SK-N-SH treated with all-trans-retinoic acid at 6 μM for 48 hours (cell line): Measurements from ENCODE around the gene GSDMA.

Experiments
- ATAC-seq: fragments of 200-7000 bp; cut with Tn5 transposase; 3 replicates; pipeline ENCODE4 v1.9.1; 2020; ENCODE audit warnings: mild to moderate bottlenecking, moderate library complexity
- ARNTL ChIP-seq: fragments of 450-650 bp; formaldehyde crosslinking; IDR thresholded peaks from 2 replicates; pipeline ENCODE4 v1.5.0; 2020; ENCODE audit warnings: low read depth, mild to moderate bottlenecking, moderate library complexity, borderline replicate concordance
- BACH2 ChIP-seq: fragments of 250-450 bp; sonication (Bioruptor Pico); IDR thresholded peaks from 2 replicates; pipeline ENCODE4 v1.9.0; 2021; ENCODE audit warnings: mild to moderate bottlenecking, borderline replicate concordance
- CREB5 ChIP-seq: fragments of 250-450 bp; sonication (Bioruptor Pico); IDR thresholded peaks from 2 replicates; pipeline ENCODE4 v1.5.1; 2020; ENCODE audit warnings: low read depth, mild to moderate bottlenecking, moderate library complexity
- GLIS3 ChIP-seq: fragments of 250-450 bp; sonication (Bioruptor Pico); IDR thresholded peaks from 2 replicates; pipeline ENCODE4 v1.5.0; 2020; ENCODE audit warnings: mild to moderate bottlenecking, moderate library complexity
- ISL1 ChIP-seq: fragments of 250-450 bp; sonication (Bioruptor Pico); IDR thresholded peaks from 2 replicates; pipeline ENCODE4 v2.1.2; 2022; ENCODE audit warnings: mild to moderate bottlenecking, moderate library complexity
- OSR1 ChIP-seq: fragments of 250-450 bp; sonication (Bioruptor Pico); IDR thresholded peaks from 2 replicates; pipeline ENCODE4 v1.8.0; 2022; ENCODE audit warnings: moderate library complexity, mild to moderate bottlenecking, inconsistent platforms
- PATZ1 ChIP-seq: fragments of 250-450 bp; sonication (Bioruptor Pico); IDR thresholded peaks from 2 replicates; pipeline ENCODE4 v1.8.0; 2020; ENCODE audit warnings: mild to moderate bottlenecking, moderate library complexity, borderline replicate concordance
- POU6F1 ChIP-seq: fragments of 250-450 bp; sonication (Bioruptor Pico); IDR thresholded peaks from 2 replicates; pipeline ENCODE4 v1.8.0; 2021; ENCODE audit warnings: low read depth, mild to moderate bottlenecking, moderate library complexity, borderline replicate concordance
- PPARA ChIP-seq: fragments of 250-450 bp; sonication (Bioruptor Pico); IDR thresholded peaks from 2 replicates; pipeline ENCODE4 v1.5.0; 2020; ENCODE audit warnings: mild to moderate bottlenecking, borderline replicate concordance
- SNAI2 ChIP-seq: fragments of 250-450 bp; sonication (Bioruptor Pico); IDR thresholded peaks from 2 replicates; pipeline ENCODE4 v1.5.0; 2020; ENCODE audit warnings: mild to moderate bottlenecking, moderate library complexity
- TCF4 ChIP-seq: fragments of 250-450 bp; sonication (Bioruptor Pico); IDR thresholded peaks from 2 replicates; pipeline ENCODE4 v1.8.0; 2021; ENCODE audit warnings: mild to moderate bottlenecking, moderate library complexity, borderline replicate concordance
- TOX ChIP-seq: fragments of 250-450 bp; sonication (Bioruptor Pico); IDR thresholded peaks from 2 replicates; pipeline ENCODE4 v1.8.0; 2021; ENCODE audit warnings: mild to moderate bottlenecking, moderate library complexity, borderline replicate concordance
- TSHZ2 ChIP-seq: fragments of 250-450 bp; sonication (Bioruptor Pico); IDR thresholded peaks from 2 replicates; pipeline ENCODE4 v1.5.0; 2020; ENCODE audit warnings: mild to moderate bottlenecking, moderate library complexity
- ZC3H10 ChIP-seq: fragments of 250-450 bp; sonication (Bioruptor Pico); IDR thresholded peaks from 2 replicates; pipeline ENCODE4 v1.5.1; 2021; ENCODE audit warnings: mild to moderate bottlenecking, moderate library complexity
- ZFP3 ChIP-seq: fragments of 250-450 bp; sonication (Bioruptor Pico); IDR thresholded peaks from 2 replicates; pipeline ENCODE4 v1.5.0; 2020; ENCODE audit warnings: mild to moderate bottlenecking, moderate library complexity
- ZFP30 ChIP-seq: fragments of 450-650 bp; formaldehyde crosslinking; IDR thresholded peaks from 2 replicates; pipeline ENCODE4 v1.5.0; 2022; ENCODE audit warnings: mild to moderate bottlenecking, moderate library complexity
- ZNF565 ChIP-seq: fragments of 450-650 bp; formaldehyde crosslinking; conservative IDR thresholded peaks from 2 replicates; pipeline ENCODE4 v1.5.0; 2020; ENCODE audit warnings: low read depth, mild to moderate bottlenecking, moderate library complexity
- ZNF70 ChIP-seq: fragments of 450-650 bp; formaldehyde crosslinking; IDR thresholded peaks from 2 replicates; pipeline ENCODE4 v1.5.0; 2020; ENCODE audit warnings: mild to moderate bottlenecking, moderate library complexity

Gene GSDMA

GRCh38 chr17:39928858-39929645 is 33.8 kb upstream of the GSDMA start (continued):
- TF ChIP-seq PATZ1 (CRISPR knock-in tag) (no peak), ARNTL (no peak), POU6F1 (no peak)

- ATAC-seq = peak; percentile 46
- TF ChIP-seq TCF4 (CRISPR knock-in tag) = no peak
- no peak for TF ChIP-seq TOX (CRISPR knock-in tag)
- no peak for TF ChIP-seq SNAI2 (CRISPR knock-in tag)
- TF ChIP-seq ISL1 (CRISPR knock-in tag) = no peak
- no peak for TF ChIP-seq ZFP3 (CRISPR knock-in tag)
- no peak for TF ChIP-seq GLIS3 (CRISPR knock-in tag)
Measured at GRCh38 chr17:39929646-39930407, 33.0 kb upstream of the GSDMA start.

- TF ChIP-seq SNAI2 (CRISPR knock-in tag) (no peak), ISL1 (CRISPR knock-in tag) (no peak), BACH2 (no peak), CREB5 (CRISPR knock-in tag) (no peak), ZNF70 (CRISPR knock-in tag) (no peak), ZFP3 (CRISPR knock-in tag) (no peak), OSR1 (CRISPR knock-in tag) (no peak), ZC3H10 (CRISPR knock-in tag) (no peak), TSHZ2 (no peak), PPARA (CRISPR knock-in tag) (no peak), ZFP30 (CRISPR knock-in tag) (no peak), TOX (CRISPR knock-in tag) (no peak), TCF4 (CRISPR knock-in tag) (no peak), ZNF565 (CRISPR knock-in tag) (no peak), PATZ1 (CRISPR knock-in tag) (no peak)
- no peak for ATAC-seq
Measured at GRCh38 chr17:39933912-39934311, 28.9 kb upstream of the GSDMA start.
